SU-DHL-6 (cell line): ENCODE data around the gene STK39.

Experiments used
- H2AFZ ChIP-seq: fragments of 200-600 bp; sonication (generic); 2 replicates; pipeline ENCODE4 v1.6.1; 2014; ENCODE audit warnings: low read depth, mild to moderate bottlenecking, moderate library complexity, mixed read lengths, antibody characterized with exemption, low read length; ENCODE audit not compliant: severe bottlenecking
- H3F3A ChIP-seq: fragments of 200-600 bp; shearing (Covaris generic); 2 replicates; pipeline ENCODE4 v1.6.0; 2016; ENCODE audit warnings: antibody characterized with exemption, mild to moderate bottlenecking; ENCODE audit not compliant: insufficient read depth
- H3K27ac ChIP-seq: fragments of 200-600 bp; sonication (generic); 2 replicates; pipeline ENCODE4 v1.5.1; 2016; ENCODE audit warnings: low read depth, mild to moderate bottlenecking, low read length, moderate library complexity, mixed read lengths
- H3K27me3 ChIP-seq: fragments of 200-600 bp; sonication (generic), shearing (Covaris generic); 2 replicates; pipeline ENCODE4 v1.6.0; 2014; ENCODE audit warnings: mild to moderate bottlenecking, low read length
- H3K36me3 ChIP-seq: fragments of 200-600 bp; sonication (generic); 2 replicates; pipeline ENCODE4 v1.6.1; 2014; ENCODE audit warnings: mild to moderate bottlenecking, low read length, mixed read lengths
- H3K4me2 ChIP-seq: fragments of 300-600, 200-600 bp; shearing (Covaris generic), sonication (generic); 2 replicates; pipeline ENCODE4 v1.6.0; 2014; ENCODE audit warnings: low read length, low read depth, mild to moderate bottlenecking; ENCODE audit not compliant: poor library complexity, severe bottlenecking
- H3K4me3 ChIP-seq: fragments of 200-600 bp; sonication (generic); 2 replicates; pipeline ENCODE4 v1.5.1; 2014; ENCODE audit warnings: antibody characterized with exemption, low read length, mild to moderate bottlenecking, mixed read lengths; ENCODE audit not compliant: insufficient read depth, poor library complexity, severe bottlenecking
- H3K79me2 ChIP-seq: fragments of 200-600 bp; sonication (generic); 2 replicates; pipeline ENCODE4 v1.6.1; 2014; ENCODE audit warnings: mild to moderate bottlenecking, low read length, moderate library complexity; ENCODE audit not compliant: insufficient read depth
- H3K9ac ChIP-seq: fragments of 200-600 bp; sonication (generic); 2 replicates; pipeline ENCODE4 v1.7.0; 2014; ENCODE audit warnings: mild to moderate bottlenecking, low read length
- H3K9me2 ChIP-seq: fragments of 200-600 bp; sonication (generic); replicated peaks from 2 replicates; pipeline ENCODE4 v1.6.1; 2014; ENCODE audit warnings: low read length; ENCODE audit not compliant: insufficient read depth
- H3K9me3 ChIP-seq: fragments of 200-600 bp; sonication (generic); 2 replicates; pipeline ENCODE4 v1.6.1; 2014; ENCODE audit warnings: low read length, mixed read lengths; ENCODE audit not compliant: insufficient read depth
- H4K20me1 ChIP-seq: fragments of 200-600 bp; sonication (generic); 2 replicates; pipeline ENCODE4 v1.6.1; 2014; ENCODE audit warnings: low read depth, mild to moderate bottlenecking, antibody characterized with exemption, low read length, moderate library complexity, mixed read lengths
- CTCF ChIP-seq: fragments of 200-600 bp; sonication (generic); IDR thresholded peaks from one replicate; pipeline ENCODE4 v1.5.1; 2017; ENCODE audit warnings: antibody characterized with exemption, mild to moderate bottlenecking, low read length, moderate library complexity; ENCODE audit not compliant: insufficient read depth, poor library complexity, severe bottlenecking
- EZH2phosphoT487 ChIP-seq: fragments of 200-600 bp; sonication (generic), shearing (Covaris generic); conservative IDR thresholded peaks from 2 replicates; pipeline ENCODE4 v1.6.1; 2018; ENCODE audit warnings: mild to moderate bottlenecking, antibody characterized with exemption, low read length, moderate library complexity, mixed read lengths

The STK39 gene

GRCh38 chr2:168252976-168253375 is 5.6 kb upstream of the STK39 start:
- TF ChIP-seq CTCF (no peak), EZH2phosphoT487 (no peak)
- no peaks in the 10 kb centered on the region for H3K79me2 ChIP-seq
- no peak overlapping the region for H3K4me2 ChIP-seq
- H3K4me3 ChIP-seq = no peak overlapping the region
- no peaks in the 10 kb centered on the region for H3K36me3 ChIP-seq
- no peak overlapping the region for H3K27ac ChIP-seq
- no peaks in the 10 kb centered on the region for H3K9me2 ChIP-seq
- no peaks in the 10 kb centered on the region for H3F3A ChIP-seq
- H3K9ac ChIP-seq = no peak overlapping the region
- no peak overlapping the region for H2AFZ ChIP-seq
- H3K27me3 ChIP-seq = no peaks in the 10 kb centered on the region
- no peaks in the 10 kb centered on the region for H4K20me1 ChIP-seq
- H3K9me3 ChIP-seq = no peaks in the 10 kb centered on the region

GRCh38 chr2:168246483-168247340 is 683 bp downstream of the STK39 start:
- Histone ChIP-seq H3K4me2 (peak overlapping the region; percentile 98), H3K9me2 (no peaks in the 10 kb centered on the region), H3K79me2 (peaks cover 20% of the 10 kb centered on the region), H3K9ac (peak overlapping the region; percentile 86), H3K36me3 (no peaks in the 10 kb centered on the region), H3K27ac (peak overlapping the region; percentile 73), H2AFZ (peak overlapping the region; percentile 96), H3K27me3 (no peaks in the 10 kb centered on the region), H3K9me3 (no peaks in the 10 kb centered on the region), H4K20me1 (peaks cover 7% of the 10 kb centered on the region; the same call in 1 of the 2 replicates), H3F3A (no peaks in the 10 kb centered on the region), H3K4me3 (peak overlapping the region; percentile 74)
- peak; percentile 37 for TF ChIP-seq CTCF
- no peak for TF ChIP-seq EZH2phosphoT487

GRCh38 chr2:168246072-168246482 is 1.3 kb downstream of the STK39 start:
- no peaks in the 10 kb centered on the region for H3K9me3 ChIP-seq
- peak overlapping the region; percentile 96 for H2AFZ ChIP-seq
- no peaks in the 10 kb centered on the region for H3K9me2 ChIP-seq
- H3K4me2 ChIP-seq = peak overlapping the region; percentile 98
- H4K20me1 ChIP-seq = peaks cover 7% of the 10 kb centered on the region; the same call in 1 of the 2 replicates
- peaks cover 24% of the 10 kb centered on the region for H3K79me2 ChIP-seq
- H3K9ac ChIP-seq = peak overlapping the region; percentile 86
- no peaks in the 10 kb centered on the region for H3K36me3 ChIP-seq
- H3K4me3 ChIP-seq = peak overlapping the region; percentile 74
- TF ChIP-seq CTCF = no peak
- TF ChIP-seq EZH2phosphoT487 = no peak
- peak overlapping the region; percentile 73 for H3K27ac ChIP-seq
- H3F3A ChIP-seq = no peaks in the 10 kb centered on the region
- H3K27me3 ChIP-seq = no peaks in the 10 kb centered on the region
